ENCODE measurements around the gene P4HTM.

P4HTM gene

GRCh38 chr3:49020330-49021212 lies 30.5 kb downstream of the P4HTM start:
- Histone ChIP-seq H3K18ac (ENCODE audit: low read length) (peak overlapping the region; percentile 53), H4K91ac (ENCODE audit: low read depth, low read length, poor library complexity) (peak overlapping the region; percentile 39)

GRCh38 chr3:49021213-49021812 lies 31.3 kb downstream of the P4HTM start:
- Histone ChIP-seq H2BK120ac (ENCODE audit: low read depth, low read length) (peak overlapping the region; percentile 81), H3K9ac (ENCODE audit: low read depth, low read length, poor library complexity) (peak overlapping the region; percentile 100), H3K4me3 (ENCODE audit: low read length in 2 of 2) (peak overlapping the region; percentile 93 to 97), H3K23ac (ENCODE audit: low read depth, low read length, poor library complexity) (peak overlapping the region; percentile 99), H3K18ac (ENCODE audit: low read length) (peak overlapping the region; percentile 99), H3K27me3 (ENCODE audit: control insufficient read depth in 3 of 3, insufficient read depth in 3 of 3, low read depth in 1 of 3, low read length in 3 of 3) (no peaks in the 10 kb centered on the region), H2AFZ (ENCODE audit: low read length) (peak overlapping the region; percentile 92), H3K27ac (replicated peaks; ENCODE audit: low read length) (peak overlapping the region; percentile 99), H4K8ac (ENCODE audit: low read depth, low read length) (no peak overlapping the region), H3K4me2 (ENCODE audit: insufficient read depth, low read length, poor library complexity, severe bottlenecking) (peak overlapping the region; percentile 99), H3K14ac (ENCODE audit: low read length) (no peak overlapping the region), H3K9me3 (replicated peaks in 1 of 2; ENCODE audit: control insufficient read depth in 2 of 2, insufficient read depth in 1 of 2, low read depth in 1 of 2, low read length in 2 of 2) (no peaks in the 10 kb centered on the region), H3K4ac (ENCODE audit: low read length) (no peak overlapping the region), H2AK5ac (ENCODE audit: low read depth, low read length) (peak overlapping the region; percentile 2), H2BK12ac (ENCODE audit: low read length) (no peak overlapping the region), H4K91ac (ENCODE audit: low read depth, low read length, poor library complexity) (peak overlapping the region; percentile 75), H3K4me1 (ENCODE audit: control insufficient read depth in 2 of 2, insufficient read depth in 1 of 2, low read depth in 1 of 2, low read length in 2 of 2) (peaks cover 22 to 23% of the 10 kb centered on the region in 2 donors), H2BK15ac (ENCODE audit: low read length) (peak overlapping the region; percentile 55), H3K36me3 (replicated peaks in 1 of 2; ENCODE audit: control insufficient read depth in 2 of 2, insufficient read depth in 2 of 2, low read length in 2 of 2) (peaks cover 35 to 48% of the 10 kb centered on the region in 2 donors), H3K79me1 (ENCODE audit: low read depth, low read length) (peaks cover 14% of the 10 kb centered on the region), H2BK5ac (ENCODE audit: low read length) (peak overlapping the region; percentile 99)
- WGBS, 2 donors (ENCODE audit: extremely low coverage in 2 of 2, insufficient read length in 2 of 2, insufficient replicate concordance in 1 of 2), result no CpG with 5 or more reads among the region's 60 CpGs
- DNase-seq (ENCODE audit: low spot score), result peak; percentile 98

More at GRCh38 chr3:49020330-49021212, 30.5 kb downstream of the P4HTM start:
- Histone ChIP-seq H3K4ac (ENCODE audit: low read length) (no peak overlapping the region), H3K27ac (replicated peaks; ENCODE audit: low read length) (peak overlapping the region; percentile 18), H3K4me1 (ENCODE audit: control insufficient read depth in 2 of 2, insufficient read depth in 1 of 2, low read depth in 1 of 2, low read length in 2 of 2) (peaks cover 22 to 23% of the 10 kb centered on the region in 2 donors), H2BK5ac (ENCODE audit: low read length) (peak overlapping the region; percentile 2), H2BK120ac (ENCODE audit: low read depth, low read length) (peak overlapping the region; percentile 56), H3K36me3 (replicated peaks in 1 of 2; ENCODE audit: control insufficient read depth in 2 of 2, insufficient read depth in 2 of 2, low read length in 2 of 2) (peaks cover 36 to 48% of the 10 kb centered on the region in 2 donors), H3K4me2 (ENCODE audit: insufficient read depth, low read length, poor library complexity, severe bottlenecking) (peak overlapping the region; percentile 89), H2BK15ac (ENCODE audit: low read length) (peak overlapping the region; percentile 55), H4K8ac (ENCODE audit: low read depth, low read length) (no peak overlapping the region), H2AK5ac (ENCODE audit: low read depth, low read length) (peak overlapping the region; percentile 2), H3K27me3 (ENCODE audit: control insufficient read depth in 3 of 3, insufficient read depth in 3 of 3, low read depth in 1 of 3, low read length in 3 of 3) (no peaks in the 10 kb centered on the region), H3K79me1 (ENCODE audit: low read depth, low read length) (peaks cover 17% of the 10 kb centered on the region), H2BK12ac (ENCODE audit: low read length) (peak overlapping the region; percentile 96), H3K9me3 (replicated peaks in 1 of 2; ENCODE audit: control insufficient read depth in 2 of 2, insufficient read depth in 1 of 2, low read depth in 1 of 2, low read length in 2 of 2) (no peaks in the 10 kb centered on the region), H2AFZ (ENCODE audit: low read length) (peak overlapping the region; percentile 92), H3K9ac (ENCODE audit: low read depth, low read length, poor library complexity) (peak overlapping the region; percentile 95), H3K23ac (ENCODE audit: low read depth, low read length, poor library complexity) (peak overlapping the region; percentile 99), H3K4me3 (ENCODE audit: low read length in 2 of 2) (peak overlapping the region; percentile 92 to 97), H3K14ac (ENCODE audit: low read length) (peak overlapping the region; percentile 61)
- no CpG with 5 or more reads among the region's 51 CpGs for WGBS, 2 donors (ENCODE audit: extremely low coverage in 2 of 2, insufficient read length in 2 of 2, insufficient replicate concordance in 1 of 2)
- DNase-seq (ENCODE audit: low spot score), result no peak

- DNase-seq (ENCODE audit: low spot score), result peak; percentile 96
- WGBS, 2 donors (ENCODE audit: extremely low coverage in 2 of 2, insufficient read length in 2 of 2, insufficient replicate concordance in 1 of 2), result no CpG with 5 or more reads among the region's 83 CpGs
Observed at GRCh38 chr3:49021813-49022687, 32.0 kb downstream of the P4HTM start, which contains the start of gene NDUFAF3. TSS of gene NDUFAF3 (plus strand) at chr3:49022121. CDS start at chr3:49022145, 24 bp downstream.

More at GRCh38 chr3:49021813-49022687, 32.0 kb downstream of the P4HTM start, which contains the start of gene NDUFAF3:
- peak within 1 kb of the TSS; percentile 98 for H4K91ac ChIP-seq (ENCODE audit: low read depth, low read length, poor library complexity)
- H2BK5ac ChIP-seq (ENCODE audit: low read length), result peak within 1 kb of the TSS; percentile 99
- peak within 1 kb of the TSS; percentile 86 for H3K14ac ChIP-seq (ENCODE audit: low read length)
- peak within 1 kb of the TSS; percentile 98 for H2AK5ac ChIP-seq (ENCODE audit: low read depth, low read length)
- H2AFZ ChIP-seq (ENCODE audit: low read length), result peak within 1 kb of the TSS; percentile 92
- H3K18ac ChIP-seq (ENCODE audit: low read length), result peak within 1 kb of the TSS; percentile 99
- peak within 1 kb of the TSS; percentile 14 for H2BK12ac ChIP-seq (ENCODE audit: low read length)
- peaks cover 34 to 51% of the 10 kb centered on the region in 2 donors for H3K36me3 ChIP-seq (replicated peaks in 1 of 2; ENCODE audit: control insufficient read depth in 2 of 2, insufficient read depth in 2 of 2, low read length in 2 of 2)
- peak within 1 kb of the TSS; percentile 81 for H2BK120ac ChIP-seq (ENCODE audit: low read depth, low read length)
- no peaks in the 10 kb centered on the region for H3K27me3 ChIP-seq (ENCODE audit: control insufficient read depth in 3 of 3, insufficient read depth in 3 of 3, low read depth in 1 of 3, low read length in 3 of 3)
- peak within 1 kb of the TSS; percentile 58 for H3K4ac ChIP-seq (ENCODE audit: low read length)
- H3K9me3 ChIP-seq (replicated peaks in 1 of 2; ENCODE audit: control insufficient read depth in 2 of 2, insufficient read depth in 1 of 2, low read depth in 1 of 2, low read length in 2 of 2), result no peaks in the 10 kb centered on the region
- peaks cover 14% of the 10 kb centered on the region for H3K79me1 ChIP-seq (ENCODE audit: low read depth, low read length)
- H3K4me1 ChIP-seq (ENCODE audit: control insufficient read depth in 2 of 2, insufficient read depth in 1 of 2, low read depth in 1 of 2, low read length in 2 of 2), result peaks cover 22 to 23% of the 10 kb centered on the region in 2 donors
- peak within 1 kb of the TSS; percentile 99 for H3K23ac ChIP-seq (ENCODE audit: low read depth, low read length, poor library complexity)
- peak within 1 kb of the TSS; percentile 99 for H3K4me2 ChIP-seq (ENCODE audit: insufficient read depth, low read length, poor library complexity, severe bottlenecking)
- peak within 1 kb of the TSS; percentile 99 for H3K27ac ChIP-seq (replicated peaks; ENCODE audit: low read length)
- peak within 1 kb of the TSS; percentile 55 for H2BK15ac ChIP-seq (ENCODE audit: low read length)
- H3K9ac ChIP-seq (ENCODE audit: low read depth, low read length, poor library complexity), result peak within 1 kb of the TSS; percentile 100
- H3K4me3 ChIP-seq (ENCODE audit: low read length in 2 of 2), result peak within 1 kb of the TSS; percentile 93 to 97
- peak within 1 kb of the TSS; percentile 93 for H4K8ac ChIP-seq (ENCODE audit: low read depth, low read length)
